Measurements from ENCODE around the gene DLX1. TPM values are rescaled to one million over a fixed set of nuclear protein-coding genes. Genes with fewer than 3 reads are reported as not detected.
A peak's percentile ranks its signal among the peaks of the same experiment; 100 is the strongest.

The DLX1 gene
- total RNA-seq, 2 experiments from 2014 or later = not detected

DNA sequence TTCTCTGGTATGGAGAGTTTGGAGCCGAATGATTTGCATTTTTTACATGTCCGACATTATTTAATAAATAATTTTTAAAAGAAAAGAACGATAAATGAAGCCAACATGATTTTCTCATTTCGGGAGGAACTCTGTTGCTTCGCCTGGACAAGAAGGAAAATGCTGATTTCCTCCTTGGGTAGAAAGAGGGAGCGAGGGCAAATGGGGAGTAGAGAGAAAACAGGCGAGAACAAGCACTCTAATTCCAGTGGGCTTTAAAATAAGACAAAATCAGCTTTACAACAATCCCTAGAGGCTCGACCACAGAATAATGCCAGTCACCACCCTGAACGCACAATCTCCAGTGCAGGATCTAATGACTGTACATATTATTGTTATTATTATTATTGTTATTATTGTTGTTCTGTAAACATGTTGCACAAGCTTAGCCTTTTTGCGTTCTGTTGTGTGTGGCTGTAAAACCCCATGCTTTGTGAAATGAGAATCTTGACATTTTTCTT is 3.7 kb downstream of the DLX1 start:
- H3K27ac Mint-ChIP-seq = peak overlapping the region; percentile 78
- ChIA-PET POLR2A (interaction anchor here (1.5 kb wide), 1 partner anchor 10 kb away, joined by 9 read pairs; no protein-coding TSS in a partner anchor), CTCF (no interaction called here)

DNA sequence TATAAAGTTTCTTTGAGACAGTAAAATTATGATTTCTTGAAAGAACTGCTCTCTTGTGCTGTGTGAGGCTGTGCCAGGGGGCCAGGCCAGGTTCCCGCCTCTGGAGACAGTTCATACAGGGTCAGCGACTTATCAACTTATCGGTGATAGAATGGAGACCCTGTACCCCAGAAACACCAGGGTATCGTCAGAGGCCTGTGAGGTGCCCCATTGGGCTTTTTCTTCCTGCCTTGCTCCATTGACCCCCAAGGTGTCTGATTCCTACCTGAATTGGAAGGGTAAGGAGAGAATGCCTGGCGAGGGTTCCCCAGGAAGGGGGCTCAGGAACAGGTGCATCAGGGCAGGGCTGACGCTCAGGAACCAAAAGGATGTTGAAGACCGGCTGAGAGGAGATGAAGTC is 4.3 kb downstream of the DLX1 start:
- no peak for ATAC-seq (ENCODE audit: poor library complexity)
- POLR2A ChIA-PET = no interaction called here
- CTCF ChIA-PET = no interaction called here

More for the DNA sequence above, 3.7 kb downstream of the DLX1 start:
- Histone ChIP-seq H3K27ac (ENCODE audit: low read depth in 1 of 2, low read length in 2 of 2) (no peak overlapping the region), H3K4me1 (ENCODE audit: insufficient read depth, low read length) (peaks cover 66% of the 10 kb centered on the region), H3K27me3 (ENCODE audit: control insufficient read depth in 1 of 2, insufficient read depth in 2 of 2, low read length in 2 of 2) (peaks cover 97 to 99% of the 10 kb centered on the region in 2 experiments), H3K36me3 (ENCODE audit: insufficient read depth, low read length) (no peaks in the 10 kb centered on the region), H3K9me3 (ENCODE audit: control insufficient read depth in 1 of 2, insufficient read depth in 1 of 2, low read length in 2 of 2) (peaks cover 9 to 72% of the 10 kb centered on the region in 2 experiments), H3K4me3 (ENCODE audit: low read length) (no peak overlapping the region)
- DNase-seq (peak in 1 of 14 experiments; percentile 25), ATAC-seq (ENCODE audit: poor library complexity) (no peak)
- Mint-ChIP-seq H3K27me3 (peaks cover 100% of the 10 kb centered on the region), H3K4me1 (ENCODE audit: low read depth) (peaks cover 56% of the 10 kb centered on the region), H3K9me3 (no peaks in the 10 kb centered on the region), H3K36me3 (ENCODE audit: low read depth) (peaks cover 10% of the 10 kb centered on the region), H3K4me3 (no peak overlapping the region)
- TF ChIP-seq, protein P1, sequence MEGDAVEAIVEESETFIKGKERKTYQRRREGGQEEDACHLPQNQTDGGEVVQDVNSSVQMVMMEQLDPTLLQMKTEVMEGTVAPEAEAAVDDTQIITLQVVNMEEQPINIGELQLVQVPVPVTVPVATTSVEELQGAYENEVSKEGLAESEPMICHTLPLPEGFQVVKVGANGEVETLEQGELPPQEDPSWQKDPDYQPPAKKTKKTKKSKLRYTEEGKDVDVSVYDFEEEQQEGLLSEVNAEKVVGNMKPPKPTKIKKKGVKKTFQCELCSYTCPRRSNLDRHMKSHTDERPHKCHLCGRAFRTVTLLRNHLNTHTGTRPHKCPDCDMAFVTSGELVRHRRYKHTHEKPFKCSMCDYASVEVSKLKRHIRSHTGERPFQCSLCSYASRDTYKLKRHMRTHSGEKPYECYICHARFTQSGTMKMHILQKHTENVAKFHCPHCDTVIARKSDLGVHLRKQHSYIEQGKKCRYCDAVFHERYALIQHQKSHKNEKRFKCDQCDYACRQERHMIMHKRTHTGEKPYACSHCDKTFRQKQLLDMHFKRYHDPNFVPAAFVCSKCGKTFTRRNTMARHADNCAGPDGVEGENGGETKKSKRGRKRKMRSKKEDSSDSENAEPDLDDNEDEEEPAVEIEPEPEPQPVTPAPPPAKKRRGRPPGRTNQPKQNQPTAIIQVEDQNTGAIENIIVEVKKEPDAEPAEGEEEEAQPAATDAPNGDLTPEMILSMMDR (IDR thresholded peaks at IDR 0.05) = no peak
- intact Hi-C loops (cut with DNase I, micrococcal nuclease) = no loop called here

DNA sequence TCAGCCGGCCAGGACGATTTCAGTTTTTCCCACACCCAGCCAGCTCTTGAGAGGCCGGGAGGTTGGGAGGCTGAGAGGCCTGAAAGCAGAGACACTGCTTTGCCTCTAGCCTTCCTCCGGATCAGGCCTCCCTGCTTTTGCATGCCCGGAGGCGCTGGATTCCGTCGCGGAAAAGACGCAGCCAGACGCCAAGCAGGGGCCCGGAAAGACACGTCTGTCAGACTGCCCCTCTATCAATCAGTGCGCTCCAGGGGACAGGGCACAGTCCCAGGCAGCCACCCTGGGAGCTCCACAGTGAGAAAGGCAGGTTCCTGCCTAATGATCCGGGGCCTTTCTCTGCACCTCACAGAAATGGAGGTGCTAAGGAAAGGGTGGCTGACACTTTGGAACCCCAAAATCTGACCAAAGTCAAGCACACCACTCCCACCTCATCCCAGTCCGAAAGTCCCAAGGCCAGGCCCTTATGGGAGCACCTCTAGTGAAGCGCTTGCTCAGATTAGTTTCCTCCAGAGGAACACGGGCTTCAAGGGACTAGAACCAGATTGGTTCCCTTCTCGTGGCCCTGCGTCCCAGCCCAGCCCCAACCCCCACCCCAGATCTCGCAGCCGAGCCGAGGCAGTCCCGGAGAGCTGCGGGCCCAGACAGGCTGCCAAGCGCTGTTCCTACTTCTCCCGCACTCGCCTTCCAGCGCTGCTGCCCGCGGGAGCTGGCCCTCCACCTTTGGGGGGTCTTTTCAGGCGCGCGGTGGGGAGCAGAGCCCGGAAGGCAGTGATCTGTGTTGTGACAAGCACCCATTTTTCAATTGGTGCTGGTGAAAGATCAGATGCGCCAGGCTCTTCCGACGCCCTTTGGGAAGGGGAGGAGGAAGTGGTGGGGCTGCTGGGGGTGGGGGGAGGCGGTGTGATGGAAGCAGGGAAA is 5.0 kb downstream of the DLX1 start:
- H3K36me3 ChIP-seq (ENCODE audit: insufficient read depth, low read length) = no peaks in the 10 kb centered on the region
- DNase-seq (peak in 2 of 14 experiments; percentile 19 to 25), ATAC-seq (ENCODE audit: poor library complexity) (no peak)
- intact Hi-C loops (cut with DNase I, micrococcal nuclease) = loop anchor here in 1 of 2 experiments (10.0 kb wide), 1 partner anchor 464 kb away; the partner anchor contains the start of gene PDK1
- Mint-ChIP-seq H3K4me3 (no peak overlapping the region), H3K4me1 (ENCODE audit: low read depth) (peaks cover 48% of the 10 kb centered on the region), H3K36me3 (ENCODE audit: low read depth) (peaks cover 8% of the 10 kb centered on the region), H3K27me3 (peaks cover 93% of the 10 kb centered on the region), H3K9me3 (no peaks in the 10 kb centered on the region), H3K27ac (peak overlapping the region; percentile 49)
- H3K27me3 ChIP-seq (ENCODE audit: control insufficient read depth in 1 of 2, insufficient read depth in 2 of 2, low read length in 2 of 2) = peaks cover 94 to 97% of the 10 kb centered on the region in 2 experiments
- H3K4me1 ChIP-seq (ENCODE audit: insufficient read depth, low read length) = peaks cover 66% of the 10 kb centered on the region
- TF ChIP-seq, protein P1 (IDR thresholded peaks at IDR 0.05) = no peak
- CTCF ChIA-PET = interaction anchor here (1.4 kb wide), 1 partner anchor 13 kb away, joined by 4 read pairs; the partner anchor contains the start of gene DLX2
- H3K9me3 ChIP-seq (ENCODE audit: control insufficient read depth in 1 of 2, insufficient read depth in 1 of 2, low read length in 2 of 2) = peaks cover 9 to 73% of the 10 kb centered on the region in 2 experiments
- POLR2A ChIA-PET = interaction anchor here (2.5 kb wide), 1 partner anchor 8 kb away, joined by 15 read pairs; no protein-coding TSS in a partner anchor
- H3K27ac ChIP-seq (ENCODE audit: low read depth in 1 of 2, low read length in 2 of 2) = no peak overlapping the region
- no peak overlapping the region for H3K4me3 ChIP-seq (ENCODE audit: low read length)

More for the DNA sequence above, 4.3 kb downstream of the DLX1 start:
- peaks cover 8% of the 10 kb centered on the region for H3K36me3 Mint-ChIP-seq (ENCODE audit: low read depth)
- peaks cover 96 to 97% of the 10 kb centered on the region in 2 experiments for H3K27me3 ChIP-seq (ENCODE audit: control insufficient read depth in 1 of 2, insufficient read depth in 2 of 2, low read length in 2 of 2)
- H3K4me1 ChIP-seq (ENCODE audit: insufficient read depth, low read length) = peaks cover 66% of the 10 kb centered on the region
- no peak for DNase-seq
- no peak overlapping the region for H3K4me3 ChIP-seq (ENCODE audit: low read length)
- TF ChIP-seq, protein P1 (IDR thresholded peaks at IDR 0.05) = no peak
- H3K4me1 Mint-ChIP-seq (ENCODE audit: low read depth) = peaks cover 52% of the 10 kb centered on the region
- H3K27me3 Mint-ChIP-seq = peaks cover 97% of the 10 kb centered on the region
- intact Hi-C loops (cut with DNase I, micrococcal nuclease) = loop anchor here in 1 of 2 experiments (10.0 kb wide), 1 partner anchor 465 kb away; the partner anchor contains the start of gene PDK1
- no peaks in the 10 kb centered on the region for H3K36me3 ChIP-seq (ENCODE audit: insufficient read depth, low read length)
- peak overlapping the region; percentile 49 for H3K27ac Mint-ChIP-seq
- peaks cover 9 to 72% of the 10 kb centered on the region in 2 experiments for H3K9me3 ChIP-seq (ENCODE audit: control insufficient read depth in 1 of 2, insufficient read depth in 1 of 2, low read length in 2 of 2)
- H3K4me3 Mint-ChIP-seq = no peak overlapping the region
- H3K9me3 Mint-ChIP-seq = no peaks in the 10 kb centered on the region
- H3K27ac ChIP-seq (ENCODE audit: low read depth in 1 of 2, low read length in 2 of 2) = no peak overlapping the region

Measured in CD4-positive, alpha-beta T cell (primary cell).